ENCODE results near the gene TRPM3.

Gene TRPM3

DNA sequence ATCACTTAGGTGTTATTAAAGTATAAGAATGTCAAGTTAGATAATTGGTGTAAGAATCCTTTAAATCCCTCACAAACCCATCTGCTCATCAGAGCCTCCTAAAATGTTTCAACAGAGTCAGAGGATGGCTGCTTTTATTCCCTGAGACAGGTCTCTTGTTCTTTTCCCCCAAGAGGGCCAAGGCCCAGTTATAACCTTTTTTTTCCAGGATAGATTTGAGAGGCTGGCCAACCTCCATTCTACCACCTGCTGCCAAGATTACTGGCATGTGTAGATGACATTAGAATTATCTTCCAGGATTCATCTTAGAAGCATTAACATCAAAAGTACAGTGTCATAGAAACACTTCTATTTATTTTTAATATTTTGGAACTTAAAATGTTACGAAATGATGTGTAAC, 305.1 kb downstream of the TRPM3 start:
- TF ChIP-seq CTCF (IDR thresholded peaks at IDR 0.05; ENCODE audit: borderline replicate concordance, insufficient read depth, low read depth, low read length), result no peak

DNA sequence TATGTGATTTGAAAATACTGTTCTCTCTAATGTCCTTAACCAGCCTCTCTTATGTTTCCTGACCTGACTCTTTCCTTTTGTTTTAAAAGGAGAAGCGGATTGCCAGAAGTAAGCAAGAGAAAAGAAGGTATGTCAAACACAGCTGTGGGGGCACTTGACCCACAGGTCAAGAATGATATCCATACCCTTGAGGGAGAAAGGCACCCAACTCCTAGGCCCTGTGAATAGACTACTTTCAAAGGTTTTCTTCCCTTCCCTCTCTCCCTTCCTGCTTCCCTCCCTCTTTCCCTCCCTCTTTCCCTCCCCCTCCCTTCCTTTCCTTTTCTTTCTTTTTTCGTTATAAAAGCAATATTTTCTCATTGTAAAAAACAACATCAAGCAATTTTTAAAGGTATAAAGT, 306.8 kb downstream of the TRPM3 start:
- TF ChIP-seq CTCF (IDR thresholded peaks at IDR 0.05; ENCODE audit: borderline replicate concordance, insufficient read depth, low read depth, low read length), result no peak
- H3K4me3 ChIP-seq (ENCODE audit: low read depth, low read length), result no peak overlapping the region

More for the DNA sequence above, 305.1 kb downstream of the TRPM3 start:
- no peak overlapping the region for H3K4me3 ChIP-seq (ENCODE audit: low read depth, low read length)

DNA sequence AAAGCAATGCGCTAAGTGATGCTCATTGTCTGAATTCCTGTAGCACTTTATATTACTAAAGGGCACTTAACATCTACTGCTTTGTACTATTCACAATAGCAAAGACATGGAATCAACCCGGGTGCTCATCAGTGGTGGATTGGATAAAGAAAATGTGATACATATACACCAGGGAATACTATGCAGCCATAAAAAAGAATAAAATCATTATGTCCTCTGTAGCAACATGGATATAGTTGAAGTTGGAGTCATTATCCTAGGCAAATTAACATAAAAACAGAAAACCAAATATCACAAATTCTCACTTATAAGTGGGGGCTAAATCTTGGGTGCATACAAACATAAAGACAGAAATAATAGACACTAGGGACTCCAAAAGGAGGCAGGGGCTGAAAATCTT, 308.3 kb downstream of the TRPM3 start:
- no peak for TF ChIP-seq CTCF (IDR thresholded peaks at IDR 0.05; ENCODE audit: borderline replicate concordance, insufficient read depth, low read depth, low read length)

GRCh38 chr9:70811638-70812037, 309.8 kb downstream of the TRPM3 start:
- no peak for TF ChIP-seq CTCF (IDR thresholded peaks at IDR 0.05; ENCODE audit: borderline replicate concordance, insufficient read depth, low read depth, low read length)
- H3K4me3 ChIP-seq (ENCODE audit: low read depth, low read length), result no peak overlapping the region

More for the DNA sequence above, 308.3 kb downstream of the TRPM3 start:
- H3K4me3 ChIP-seq (ENCODE audit: low read depth, low read length), result no peak overlapping the region

DNA sequence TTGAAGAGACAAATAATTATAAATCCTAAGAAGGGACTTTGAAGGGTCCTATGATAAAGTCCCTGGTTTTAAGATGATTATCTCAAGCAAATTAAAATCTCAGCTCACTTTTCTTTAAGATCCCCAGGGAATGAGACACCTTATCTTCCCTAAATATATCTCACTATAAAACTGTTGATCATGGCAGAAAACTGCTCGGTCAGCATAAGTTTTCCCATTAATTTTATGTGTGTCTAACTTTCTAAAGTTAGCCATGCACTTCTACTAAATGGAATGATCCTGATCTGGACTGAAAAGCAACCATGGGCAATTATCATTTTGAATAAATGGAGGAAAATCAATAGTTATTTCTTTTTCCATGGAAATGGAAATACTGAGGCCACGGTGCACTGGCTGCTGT, 314.5 kb downstream of the TRPM3 start:
- no peak overlapping the region for H3K4me3 ChIP-seq (ENCODE audit: low read depth, low read length)
- no peak for TF ChIP-seq CTCF (IDR thresholded peaks at IDR 0.05; ENCODE audit: borderline replicate concordance, insufficient read depth, low read depth, low read length)

- no peak overlapping the region for H3K4me3 ChIP-seq (ENCODE audit: low read depth, low read length)
Observed at GRCh38 chr9:70805949-70806348, 315.5 kb downstream of the TRPM3 start.

More at GRCh38 chr9:70805949-70806348, 315.5 kb downstream of the TRPM3 start:
- no peak for TF ChIP-seq CTCF (IDR thresholded peaks at IDR 0.05; ENCODE audit: borderline replicate concordance, insufficient read depth, low read depth, low read length)
